AG20443 (cell line): ENCODE results near the gene FGG.

ENCODE experiments used
- DNase-seq: peaks from one replicate; pipeline ENCODE4 v3.0.0; 2012; ENCODE audit warnings: low spot score, mixed read lengths

FGG gene

DNA sequence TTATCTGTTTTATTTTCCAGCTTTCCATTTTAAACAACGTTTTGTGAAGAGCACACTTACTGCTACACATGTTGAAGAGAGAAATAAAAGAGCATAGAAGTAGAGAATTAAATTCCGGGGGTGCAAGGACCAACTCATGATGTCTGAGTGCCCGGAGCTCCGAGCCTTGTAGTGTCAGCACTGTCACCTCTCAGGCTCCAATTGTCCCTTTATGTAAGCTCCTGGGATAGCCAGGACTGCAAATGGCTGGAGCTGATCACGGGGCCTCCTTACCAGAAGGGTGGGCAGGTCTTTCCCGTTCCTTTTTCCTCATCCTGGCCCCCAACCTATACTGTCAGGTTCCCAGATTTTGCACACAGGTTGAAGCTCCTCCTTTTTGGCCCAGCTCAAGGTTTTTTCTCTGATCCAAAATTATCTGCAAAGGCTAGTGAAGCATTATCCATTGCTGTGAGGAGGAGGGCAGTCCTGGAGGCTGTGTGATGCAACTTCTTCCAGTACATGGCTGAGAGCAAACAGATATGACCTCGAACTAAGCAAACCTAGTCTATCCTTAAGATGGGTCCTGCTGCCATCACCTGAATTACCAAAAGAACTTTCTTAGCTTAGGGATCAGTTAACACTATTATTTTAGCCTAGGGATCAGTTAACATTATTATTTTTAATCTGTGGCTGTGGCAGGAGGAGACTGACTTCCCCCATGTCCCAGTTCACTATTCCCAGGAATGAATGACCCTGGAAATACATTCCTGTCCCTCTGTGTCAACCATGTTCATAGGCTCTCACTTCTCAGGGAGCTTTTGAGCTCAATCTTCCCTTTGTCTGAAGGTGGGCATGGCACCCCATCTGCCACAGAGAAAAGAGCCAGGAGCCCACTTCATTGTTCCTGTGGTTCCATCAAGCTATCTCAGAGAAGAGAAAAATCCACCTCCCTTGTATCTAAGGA is at the start of gene FGG:
Gene FGG, minus strand, starts transcription at position 185 of the 943 bp plus-strand sequence. Its CDS starts 47 bp downstream, at position 138.
- no peak for DNase-seq

DNA sequence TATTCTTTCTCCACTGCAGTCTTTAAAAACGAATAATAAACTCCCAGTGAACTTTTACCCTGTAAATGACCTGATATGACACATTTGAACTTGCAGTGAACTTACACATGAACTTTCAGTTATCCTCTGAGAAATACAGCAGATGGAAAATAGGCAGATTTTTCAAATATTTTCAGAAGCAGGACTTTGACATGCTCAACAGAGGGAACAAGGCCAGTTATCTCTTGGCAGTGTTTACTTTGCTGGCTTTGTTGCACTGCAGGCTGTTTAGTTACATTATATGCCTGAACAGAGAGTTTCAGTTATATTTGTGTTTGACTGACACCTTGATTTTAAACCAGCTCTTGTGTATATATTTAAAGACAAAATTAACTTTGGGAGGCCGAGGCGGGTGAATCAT is 47.6 kb upstream of the FGG start:
- no peak for DNase-seq

DNA sequence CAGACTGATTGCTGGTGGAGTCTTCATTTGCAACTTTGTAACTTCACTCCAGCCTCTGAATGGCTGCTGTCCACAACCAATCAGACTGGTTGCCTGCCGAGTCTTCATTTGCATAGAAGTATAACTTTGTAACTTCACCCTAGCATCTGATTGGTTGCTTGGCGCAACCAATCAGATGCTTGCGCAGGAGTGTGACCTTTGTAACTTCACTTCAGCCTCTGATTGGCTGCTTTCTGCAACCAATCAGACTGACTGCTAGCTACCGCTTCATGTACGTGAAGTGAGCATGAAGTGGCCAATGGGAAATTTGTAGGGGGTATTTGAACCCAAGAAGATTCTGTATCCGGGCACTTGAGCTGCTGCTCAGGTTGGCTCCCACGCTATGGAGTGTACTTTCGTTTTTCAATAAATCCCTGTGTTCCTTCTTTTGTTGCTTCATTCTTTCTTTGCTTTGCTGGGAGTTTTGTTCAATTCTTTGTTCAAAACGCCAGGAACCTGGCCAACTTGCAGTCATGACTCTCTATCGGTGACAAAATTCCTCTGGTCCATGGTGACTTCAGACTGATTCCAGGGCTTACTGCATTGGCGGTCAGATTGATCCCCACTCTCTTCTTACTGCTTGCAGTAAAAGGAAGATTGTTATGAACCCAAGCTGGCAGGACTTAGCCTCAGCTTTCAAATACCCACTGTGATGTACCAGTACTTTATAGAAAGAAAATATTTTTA is 46.4 kb upstream of the FGG start:
- DNase-seq: no peak

DNA sequence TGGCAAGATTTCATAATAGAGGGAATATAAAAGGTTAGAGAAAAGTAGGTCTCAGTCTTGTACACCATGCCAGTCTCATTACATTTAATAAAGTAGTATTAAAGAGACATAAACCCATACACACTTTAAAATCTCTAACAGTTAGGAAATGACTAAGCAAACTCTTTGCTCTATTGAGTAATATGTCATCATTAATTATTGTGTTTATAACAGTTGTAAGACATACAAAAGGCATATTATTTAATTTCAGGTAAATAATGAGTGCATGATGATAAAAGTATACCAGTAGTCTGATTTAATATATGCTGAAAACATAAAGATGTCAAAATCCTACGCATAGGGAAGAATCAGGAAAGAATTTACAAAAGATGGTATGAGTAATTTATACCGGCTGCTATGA is 31.0 kb upstream of the FGG start:
- no peak for DNase-seq

DNA sequence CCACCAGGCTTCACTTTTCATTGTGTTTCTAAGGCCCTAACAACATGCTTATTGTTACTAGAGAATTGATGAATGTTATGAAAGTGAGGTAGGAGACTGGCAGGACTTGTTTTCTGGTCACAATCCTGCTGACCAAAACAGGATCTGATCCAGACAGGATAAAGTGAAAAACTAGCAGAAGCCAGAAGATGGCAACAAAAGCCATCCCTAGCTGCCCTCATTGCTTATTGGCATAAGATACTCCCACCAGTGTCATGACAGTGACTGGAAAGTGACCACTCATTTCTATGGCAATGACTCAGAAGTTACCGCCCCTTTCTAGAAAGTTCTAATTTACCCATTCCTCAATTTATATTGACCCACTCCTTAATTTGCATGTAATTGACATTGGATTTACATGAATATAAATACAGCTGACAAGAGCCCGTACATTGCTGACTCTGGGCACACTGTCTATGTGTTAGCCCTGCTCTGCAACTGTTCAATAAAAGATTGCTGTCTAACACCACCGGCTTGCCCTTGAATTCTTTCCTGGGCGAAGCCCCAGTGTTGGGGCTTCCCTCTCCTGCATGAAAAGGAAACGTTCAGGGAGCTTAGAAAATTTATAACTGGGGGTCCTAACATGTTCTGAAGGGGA is 30.0 kb upstream of the FGG start:
- no peak for DNase-seq

DNA sequence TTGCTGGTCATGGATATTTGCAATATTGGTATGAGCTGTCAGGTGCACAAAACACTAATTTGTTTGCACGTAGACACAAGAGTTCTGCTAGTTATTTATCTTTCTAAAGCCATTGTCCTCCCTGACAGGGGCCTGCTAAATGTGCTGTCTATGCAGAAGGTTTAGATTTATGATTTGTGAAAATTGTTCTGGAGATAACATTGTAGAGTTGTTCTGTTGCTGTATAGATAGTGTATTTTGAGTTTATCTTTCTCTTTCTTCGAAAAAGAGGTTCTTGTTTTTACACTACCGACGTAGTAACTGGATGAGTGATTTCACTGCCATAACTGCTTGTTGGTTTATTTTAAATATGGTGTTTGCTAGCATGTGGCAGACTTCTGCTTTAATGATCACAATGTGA is 28.5 kb upstream of the FGG start:
- no peak for DNase-seq

DNA sequence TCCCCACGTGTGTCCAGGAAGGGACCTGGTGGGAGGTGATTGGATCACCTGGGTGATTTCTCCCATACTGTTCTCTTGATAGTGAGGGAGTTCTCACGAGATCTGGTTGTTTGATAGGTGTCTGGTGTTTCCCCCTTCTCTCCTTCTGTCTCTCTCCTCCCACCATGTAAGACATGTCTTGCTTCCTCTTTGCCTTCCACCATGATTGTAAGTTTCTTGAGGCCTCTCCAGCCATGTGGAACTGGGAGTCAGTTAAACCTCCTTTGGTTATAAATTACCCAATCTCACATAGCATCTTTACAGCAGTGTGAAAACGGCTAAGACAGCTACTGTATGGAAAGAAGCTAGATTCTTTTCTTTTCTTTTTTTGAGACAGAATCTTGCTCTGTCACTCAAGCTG is 21.6 kb upstream of the FGG start:
- no peak for DNase-seq

DNA sequence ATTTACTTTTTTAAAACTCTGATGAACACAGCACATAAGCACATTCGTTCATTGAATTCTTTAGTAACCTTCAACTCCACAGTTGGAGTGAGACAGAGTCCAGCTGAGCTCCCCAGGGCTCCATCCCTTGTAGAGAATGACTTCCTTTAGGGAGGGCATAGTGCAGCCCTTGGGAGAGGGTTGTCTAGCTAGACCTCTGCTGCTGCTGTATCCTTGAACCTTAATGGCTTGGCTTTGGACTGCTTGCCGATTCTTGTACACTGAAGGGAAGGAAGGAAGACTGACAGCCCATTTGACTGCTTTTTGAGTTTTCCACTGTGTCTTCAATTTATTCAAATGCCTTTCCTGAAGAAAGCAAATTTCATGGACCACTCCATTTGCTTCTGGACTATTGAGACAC is 19.4 kb upstream of the FGG start:
- no peak for DNase-seq

DNA sequence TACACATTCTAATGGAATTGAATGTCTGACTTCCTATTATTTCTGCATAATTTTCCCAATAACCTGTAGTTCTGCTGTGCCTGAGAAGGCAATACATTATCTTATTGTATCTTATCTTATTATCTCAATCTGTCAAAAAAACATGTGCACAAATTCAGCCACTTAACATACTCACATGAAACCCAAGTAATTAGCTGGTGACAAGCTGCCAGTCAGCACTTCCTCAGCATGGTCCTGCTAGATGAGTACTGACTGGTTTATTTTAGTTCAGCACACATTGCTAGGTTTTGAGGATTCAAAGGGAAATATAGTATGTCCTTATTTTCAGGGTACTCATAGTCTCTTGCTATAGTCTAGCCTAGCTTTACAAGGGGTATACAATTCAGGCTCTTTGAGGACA is 17.9 kb upstream of the FGG start:
- no peak for DNase-seq

DNA sequence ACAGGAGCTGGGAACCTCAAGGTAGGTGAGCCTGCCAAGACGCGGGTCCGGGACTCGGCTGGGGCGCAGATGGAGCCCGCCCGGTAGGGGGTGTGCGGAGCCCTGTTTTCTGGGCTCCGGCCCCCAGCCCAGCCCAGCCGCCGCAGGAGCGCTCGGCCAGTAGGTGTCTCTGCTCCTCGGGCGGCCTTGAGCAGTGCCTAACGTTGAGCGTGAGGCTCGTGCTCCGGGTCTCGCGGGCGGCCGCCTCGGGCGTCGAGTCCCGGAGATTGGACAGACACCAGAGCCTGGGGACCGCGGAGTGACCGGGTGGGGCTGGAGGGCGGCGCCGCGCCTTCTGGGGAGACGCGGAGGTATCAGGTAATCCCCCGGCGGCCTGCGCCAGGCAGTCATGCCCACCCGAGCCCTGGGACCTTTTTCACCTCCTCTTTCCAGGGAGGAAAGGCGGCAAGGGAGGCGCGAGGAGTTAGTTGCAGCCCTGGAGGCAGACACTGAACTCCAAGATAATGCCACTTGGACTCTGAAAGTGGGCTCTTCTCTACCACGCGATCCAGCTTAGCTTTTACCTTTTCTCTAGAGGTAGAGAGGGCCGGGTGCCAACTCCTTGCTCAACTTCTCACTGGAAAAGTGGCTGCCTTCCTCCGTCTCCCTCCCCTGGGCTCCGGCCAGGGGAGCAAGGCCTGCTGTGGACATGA is 14.5 kb upstream of the FGG start:
- DNase-seq: peak; percentile 53

DNA sequence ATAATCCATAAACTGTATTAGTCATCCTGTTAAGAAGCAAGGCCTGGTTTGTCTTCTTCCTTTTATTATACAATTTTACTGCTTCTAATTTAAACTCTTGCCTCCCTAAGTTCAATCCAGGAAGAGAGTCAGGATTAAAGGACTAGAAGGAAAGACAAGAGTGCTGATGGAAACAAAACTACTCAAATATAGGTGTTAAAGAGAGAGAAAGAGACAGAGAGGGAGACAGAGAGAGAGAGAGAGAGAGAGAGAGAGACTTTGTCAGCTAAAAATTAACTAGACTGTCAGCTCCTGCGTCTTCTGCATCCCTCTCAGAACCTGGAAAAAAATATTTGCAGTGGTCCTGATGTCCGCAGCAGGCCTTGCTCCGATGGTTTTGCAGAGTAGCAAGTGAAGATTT is 13.5 kb upstream of the FGG start:
- no peak for DNase-seq

DNA sequence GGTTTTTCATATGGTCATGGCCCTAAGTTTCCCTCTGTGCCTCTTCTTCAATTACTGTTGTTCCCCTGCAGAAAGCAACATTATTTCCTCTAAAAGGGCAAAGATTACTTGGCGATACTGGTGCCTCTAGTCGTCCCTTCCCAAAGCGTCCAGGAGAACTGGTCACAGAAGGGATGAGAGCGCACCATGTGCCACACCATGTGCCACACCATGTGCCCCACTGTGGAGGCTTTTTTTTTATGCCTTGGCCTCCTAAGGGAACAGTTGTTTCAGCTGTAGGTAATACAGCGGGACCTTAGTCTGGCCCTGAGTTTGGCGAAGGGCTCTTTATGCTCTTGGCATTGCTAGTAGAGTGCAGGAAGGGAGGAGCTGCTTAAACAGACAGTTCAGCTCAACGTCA is 11.5 kb upstream of the FGG start:
- DNase-seq: no peak

DNA sequence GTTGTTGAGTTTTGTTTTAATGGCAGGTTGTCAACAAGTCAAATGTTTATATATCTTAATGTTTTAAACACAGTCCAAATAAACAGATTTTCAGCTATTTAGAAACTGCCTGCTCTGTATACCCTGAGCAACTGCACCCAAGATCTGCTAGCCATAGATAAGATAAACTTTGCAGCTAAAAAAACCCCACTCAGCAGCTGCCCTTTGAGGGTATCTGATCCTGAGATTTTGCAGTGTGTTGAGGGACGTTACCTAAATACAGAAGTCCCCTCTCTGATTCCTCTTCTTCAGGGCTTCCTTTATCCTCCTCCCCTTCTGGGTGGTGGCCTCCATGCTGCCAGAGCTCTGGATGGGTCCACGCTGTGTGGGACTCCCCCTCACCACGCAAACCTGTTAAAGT is 11.0 kb upstream of the FGG start:
- DNase-seq: no peak

DNA sequence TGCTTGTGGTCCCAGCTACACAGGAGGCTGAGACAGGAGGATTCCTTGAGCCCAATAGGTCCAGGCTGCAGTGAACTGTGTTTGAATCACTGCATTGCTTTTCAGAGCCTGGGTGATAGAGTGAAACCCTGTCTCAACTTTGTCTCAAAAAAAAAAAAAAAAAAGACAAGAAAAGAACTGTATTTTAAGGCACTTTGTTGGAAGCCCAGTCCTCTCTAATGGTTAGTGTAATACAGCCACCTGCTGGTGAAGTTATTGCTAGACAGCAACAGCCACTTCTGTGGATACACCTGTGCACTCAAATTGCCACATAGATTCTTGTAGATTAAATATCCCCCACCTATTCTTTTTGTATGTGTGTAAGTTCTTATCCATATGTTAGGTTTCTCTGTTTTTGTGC is 10.1 kb upstream of the FGG start:
- DNase-seq: peak; percentile 48

DNA sequence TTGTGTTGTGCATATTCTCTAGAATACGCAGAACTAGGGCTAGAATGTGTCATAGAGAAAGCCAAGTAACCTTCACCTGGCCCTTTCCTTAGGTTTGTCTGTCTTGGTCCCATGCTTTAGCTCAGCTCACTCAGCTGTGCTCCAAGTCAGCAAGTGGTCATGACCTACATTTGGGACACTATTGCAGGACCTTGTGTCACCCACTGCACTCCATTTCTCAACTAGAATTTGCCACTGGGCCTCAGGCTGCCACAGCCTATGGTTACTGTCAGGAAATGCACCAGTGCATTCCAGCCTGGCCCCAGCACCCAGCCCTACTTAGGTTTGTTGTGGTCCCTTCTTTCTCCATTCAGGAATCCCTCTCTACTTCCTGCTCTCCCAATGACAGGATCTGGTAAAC is 7.7 kb upstream of the FGG start:
- no peak for DNase-seq

DNA sequence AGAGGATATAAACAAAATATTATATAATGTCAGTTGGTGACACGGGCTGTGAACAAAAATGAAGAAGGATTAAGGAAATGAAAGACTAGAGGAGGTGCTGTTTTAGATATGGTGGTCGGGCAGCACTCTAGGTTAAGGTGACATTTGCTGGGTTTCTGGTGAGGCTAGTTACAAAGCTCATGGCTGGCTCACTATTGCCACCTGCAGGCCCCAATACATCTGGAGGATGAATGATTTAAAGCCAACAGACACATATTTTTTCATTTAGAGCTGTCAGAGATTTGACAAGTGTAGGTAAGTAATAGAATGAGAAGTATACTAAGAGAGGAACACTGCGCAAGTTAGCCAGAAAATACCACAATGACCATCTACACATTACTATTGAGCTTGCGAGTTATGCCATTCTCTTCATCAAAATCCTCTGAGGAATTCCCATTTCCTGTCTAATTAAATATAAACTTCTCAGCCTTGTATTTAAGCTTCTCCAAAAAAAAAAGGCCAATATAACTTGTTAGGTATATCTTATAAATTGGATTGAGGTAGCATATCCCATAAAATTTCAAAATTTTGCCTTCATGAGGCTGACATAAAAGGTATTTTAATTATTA is 6.4 kb upstream of the FGG start:
- DNase-seq: peak; percentile 47

DNA sequence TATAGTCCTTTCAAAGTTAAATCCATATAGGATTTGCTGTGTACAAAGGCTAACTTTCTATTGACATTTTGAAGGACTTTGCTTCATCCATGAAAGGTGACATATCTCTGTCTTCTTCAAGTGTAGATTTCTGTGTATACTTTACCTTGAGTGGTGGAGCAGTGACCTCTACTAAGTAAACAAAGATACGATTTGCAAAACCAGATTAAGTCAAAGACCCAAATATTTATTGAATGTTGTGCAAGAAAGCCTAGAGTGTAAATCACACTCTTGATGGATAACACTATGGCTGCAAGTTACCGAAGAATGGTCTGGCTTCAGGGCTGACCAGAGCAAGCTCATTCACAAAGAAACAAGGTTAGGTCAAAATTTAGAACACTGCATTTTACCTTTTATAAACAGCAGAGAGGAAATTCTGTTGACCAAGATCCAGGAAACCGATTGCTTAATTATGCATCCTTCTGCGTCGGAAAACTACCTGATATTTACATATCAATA is 5.4 kb upstream of the FGG start:
- no peak for DNase-seq

DNA sequence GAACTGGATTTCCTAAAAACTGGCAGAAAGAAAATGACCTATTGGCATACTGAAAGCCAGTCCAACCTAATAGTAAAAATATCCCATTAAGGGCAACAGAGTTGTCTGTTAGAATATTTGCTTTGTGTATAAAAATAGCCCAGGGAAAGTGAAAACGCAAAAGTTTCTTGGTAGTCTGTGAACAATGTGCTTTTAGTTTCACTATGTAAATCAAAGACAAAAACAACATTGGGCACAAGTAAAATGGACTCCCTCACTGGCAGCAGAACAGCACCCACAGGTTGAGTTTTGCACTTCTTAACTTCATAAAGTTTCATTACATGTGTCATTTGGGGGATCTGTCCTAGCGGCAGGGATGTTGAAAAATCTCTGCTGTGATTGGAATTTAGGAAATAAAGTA is 4.3 kb upstream of the FGG start:
- DNase-seq: no peak

DNA sequence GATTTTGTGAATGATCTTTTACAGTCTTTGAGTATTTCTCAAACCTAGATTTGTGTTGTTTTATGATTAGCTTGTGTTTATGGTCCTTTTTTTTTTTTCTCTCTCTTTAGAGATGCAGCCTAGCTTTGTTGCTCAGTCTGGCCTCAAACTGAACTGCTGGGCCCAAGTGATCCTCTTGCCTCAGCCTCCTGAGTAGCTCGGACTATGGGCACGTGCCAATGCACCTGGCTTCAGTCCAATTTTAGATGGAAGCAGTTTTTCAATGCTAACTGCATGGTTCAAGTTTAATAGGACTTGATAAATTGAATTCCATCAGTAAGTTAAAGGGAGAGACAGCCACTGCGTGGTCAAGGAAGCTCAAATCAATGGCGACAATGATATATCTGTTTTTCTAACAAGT is 3.8 kb upstream of the FGG start:
- no peak for DNase-seq

DNA sequence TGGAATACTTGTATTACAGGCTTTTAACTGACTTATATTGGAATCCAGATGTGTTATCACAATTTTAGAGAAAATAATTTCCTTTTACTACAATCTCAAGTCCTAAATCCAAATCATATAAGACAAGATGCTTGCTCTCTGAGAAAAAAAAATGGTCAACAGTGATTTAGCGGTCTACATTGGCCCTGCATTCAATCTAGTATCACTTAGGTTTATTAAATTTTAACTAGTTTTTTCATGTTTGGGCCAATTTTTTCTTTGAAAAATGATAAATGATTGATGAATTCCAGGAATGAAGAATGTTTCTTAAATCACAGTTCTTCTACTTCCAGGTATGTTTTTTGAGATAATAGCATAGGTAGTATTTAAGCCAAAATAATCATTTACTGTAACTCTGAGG is 2.8 kb upstream of the FGG start:
- no peak for DNase-seq

DNA sequence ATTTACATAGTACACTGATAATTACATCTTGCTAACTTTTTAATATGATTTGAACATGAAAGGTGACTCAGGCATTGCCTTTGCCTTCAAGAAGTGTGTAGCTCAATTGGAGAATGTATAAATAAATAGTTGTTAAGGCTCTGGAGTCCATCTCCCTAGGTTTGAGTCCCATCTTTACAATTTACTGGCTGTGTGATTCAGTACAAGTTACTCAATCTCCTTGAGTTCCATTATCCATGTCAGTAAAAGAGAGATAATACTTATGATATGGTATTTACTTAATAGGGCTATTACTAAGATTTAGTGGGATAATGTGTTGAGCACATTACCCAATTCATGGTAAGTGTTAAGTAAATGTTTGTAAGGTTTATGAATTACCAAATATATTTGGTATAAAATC is 1.9 kb upstream of the FGG start:
- DNase-seq: no peak

DNA sequence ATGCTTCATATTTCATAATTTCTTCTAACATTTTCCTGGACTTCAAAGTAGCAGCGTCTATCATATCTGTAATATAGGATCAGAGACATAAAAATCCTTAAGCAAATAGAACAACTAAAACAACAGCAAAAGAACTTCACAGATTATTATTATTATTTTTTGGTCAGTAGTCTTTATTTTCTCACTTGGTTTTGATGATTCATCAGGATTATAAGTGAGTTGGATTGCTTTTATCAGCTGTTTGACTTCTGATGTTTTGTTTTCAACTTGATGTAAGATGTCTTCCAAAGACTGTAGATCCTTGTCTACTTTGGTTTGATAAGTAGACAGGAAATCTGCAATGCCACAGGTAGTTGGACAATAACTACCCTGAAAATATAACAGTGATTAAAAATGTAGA is 623 bp downstream of the FGG start:
- DNase-seq: no peak
